HG02943 (cell line): Measurements from ENCODE around the gene MBP.
"Not testable (repeated sequence)": the region's sequence is repeated elsewhere in the genome, so short reads cannot be mapped to it uniquely, and the experiment has no call there.

Experiments
- ATAC-seq: cut with Tn5 transposase; IDR thresholded peaks from one replicate; pipeline ENCODE4 v1.9.1; 2021; ENCODE audit warnings: mild to moderate bottlenecking, low read depth, moderate library complexity; ENCODE audit not compliant: unreplicated experiment

Gene MBP

DNA sequence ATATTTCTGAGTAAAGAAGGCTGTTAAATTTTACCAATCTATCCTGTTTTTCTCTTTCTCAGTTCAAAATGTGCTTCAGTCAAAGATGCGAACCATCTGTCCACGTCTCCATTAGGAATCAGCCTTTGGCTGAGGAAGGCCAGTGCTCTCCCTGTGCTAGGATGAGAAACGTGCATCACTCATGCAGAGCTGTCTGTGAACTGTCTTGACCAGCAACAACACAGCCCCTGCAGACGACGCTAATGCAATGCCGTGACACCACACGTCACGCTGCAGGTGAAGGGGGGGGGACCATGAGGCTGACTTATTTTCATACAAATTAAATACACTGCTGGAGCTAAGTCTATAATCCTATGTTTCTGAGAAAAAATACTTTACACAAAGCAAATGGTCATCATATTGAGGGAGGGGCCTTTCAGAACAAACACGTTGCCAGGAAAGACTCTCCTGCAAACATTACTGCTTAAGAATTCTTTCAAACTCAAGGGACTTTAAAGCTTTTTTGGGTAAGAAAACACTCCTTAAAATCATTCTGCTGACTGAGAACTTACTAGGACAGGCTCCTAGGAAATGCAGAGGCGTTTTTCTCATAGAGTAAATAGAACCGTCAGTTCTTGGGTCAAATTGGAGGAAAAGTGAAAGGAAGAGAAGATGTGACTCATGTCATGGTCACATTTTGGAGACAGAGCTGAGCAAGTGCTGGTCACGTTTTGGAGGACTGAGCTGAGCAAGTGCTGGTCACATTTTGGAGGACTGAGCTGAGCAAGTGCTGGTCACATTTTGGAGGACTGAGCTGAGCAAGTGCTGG, 97.0 kb downstream of the MBP start:
- no peak for ATAC-seq

DNA sequence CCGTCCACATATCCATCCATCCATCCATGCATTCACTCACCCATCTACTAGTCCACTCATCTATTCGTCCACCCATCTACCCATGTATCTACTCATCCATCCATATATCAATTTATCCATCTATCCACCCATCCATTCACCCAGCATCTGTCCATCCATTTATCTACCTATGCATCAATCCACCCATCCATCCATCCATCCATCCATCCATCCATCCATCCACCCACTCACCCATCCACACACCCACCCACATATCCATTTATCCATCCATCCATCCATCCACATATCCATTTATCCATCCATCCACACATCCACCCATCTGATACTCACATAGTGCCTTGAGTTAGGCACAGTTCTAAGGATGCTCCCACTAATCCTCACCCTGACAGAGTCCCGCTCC, 99.0 kb downstream of the MBP start:
- no peak for ATAC-seq

DNA sequence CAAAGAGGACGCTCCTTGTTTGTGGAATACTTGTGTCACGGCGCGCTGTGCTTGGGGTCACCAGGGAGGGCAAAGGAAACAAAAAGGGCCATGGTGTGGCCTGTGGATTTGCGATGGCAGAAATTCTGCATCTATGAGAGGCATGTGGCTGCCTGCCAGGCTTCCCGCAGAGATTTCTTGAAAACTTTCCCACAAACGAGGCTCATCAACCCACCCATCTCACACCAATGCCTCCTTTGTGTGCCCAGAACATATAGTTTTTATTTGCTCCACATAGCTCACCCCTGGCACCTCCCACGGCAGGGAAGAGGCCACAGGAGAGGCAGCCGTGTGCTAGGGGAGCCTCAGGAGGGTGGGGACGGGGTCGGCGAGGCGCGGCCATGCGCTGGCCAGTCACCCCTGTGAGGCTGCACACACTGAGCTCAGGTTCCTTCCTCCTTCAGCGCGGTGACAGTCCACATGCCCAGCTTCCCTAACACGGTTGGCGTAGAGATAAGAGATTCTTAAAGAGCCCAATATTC, 100.3 kb downstream of the MBP start:
- no peak for ATAC-seq

DNA sequence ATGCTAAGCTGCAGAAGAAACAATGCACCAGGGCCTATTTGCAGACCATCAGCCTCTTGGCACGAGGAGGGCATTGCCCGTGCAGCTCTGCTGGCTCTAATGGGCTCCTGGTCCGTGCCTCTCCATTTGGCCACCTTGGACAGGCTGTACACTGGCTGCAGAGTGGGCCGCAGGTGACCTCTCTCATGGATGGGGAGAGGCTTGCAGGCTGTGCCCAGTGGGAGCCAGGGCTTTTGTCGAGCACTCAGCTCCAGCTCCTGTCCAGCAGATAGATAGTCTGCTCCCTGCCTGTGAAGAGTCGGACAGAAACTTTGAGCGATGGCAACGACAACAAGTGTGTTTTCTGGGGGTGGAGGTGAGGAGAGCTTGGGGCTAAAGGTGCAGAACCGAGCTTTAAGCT, 100.9 kb downstream of the MBP start:
- no peak for ATAC-seq

DNA sequence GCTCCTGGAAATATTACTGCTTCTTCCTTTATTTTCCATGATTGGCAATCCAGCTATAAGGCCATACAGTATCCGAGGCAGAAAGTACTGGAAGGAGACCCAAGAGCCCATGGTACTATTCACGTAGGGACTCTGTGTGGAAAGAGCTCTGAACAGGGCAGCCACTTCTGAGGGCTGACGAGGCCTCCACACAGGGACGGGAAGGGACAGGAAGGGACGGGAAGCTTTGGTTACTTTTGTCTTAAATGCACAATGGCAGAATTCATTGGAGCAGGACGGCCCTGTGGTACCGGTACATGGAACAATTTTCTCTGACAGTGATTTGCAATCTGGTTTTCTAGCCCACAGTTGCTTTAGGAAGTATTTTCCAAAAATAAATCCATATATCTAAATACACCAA, 102.4 kb downstream of the MBP start:
- ATAC-seq, result no peak

DNA sequence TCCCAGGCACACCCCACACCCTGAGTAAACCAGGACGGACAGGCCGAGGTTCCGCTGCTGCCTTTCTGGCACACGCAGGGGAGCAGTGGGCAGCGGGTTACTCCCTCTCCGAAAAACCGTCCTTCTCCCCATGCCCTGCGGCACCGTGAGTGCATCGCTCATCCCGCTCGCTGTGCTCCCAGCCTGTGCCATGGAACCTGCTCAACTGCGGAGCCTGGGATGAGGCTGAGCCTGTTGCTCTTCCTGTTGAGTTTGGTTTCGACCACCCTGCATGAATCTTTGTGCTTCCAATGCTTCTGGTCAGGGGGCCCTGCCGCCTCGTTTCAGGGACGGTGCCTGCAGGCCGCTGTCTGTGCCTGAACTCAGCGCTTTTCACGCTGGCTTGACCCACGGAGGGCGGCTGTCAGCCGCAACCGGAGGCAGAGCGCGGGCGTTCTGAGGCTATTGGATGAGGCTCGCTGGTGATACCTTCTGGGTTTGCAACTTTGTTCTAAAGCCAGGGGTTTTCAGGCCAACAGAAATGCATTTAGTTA, 106.7 kb downstream of the MBP start:
- ATAC-seq, result no peak

DNA sequence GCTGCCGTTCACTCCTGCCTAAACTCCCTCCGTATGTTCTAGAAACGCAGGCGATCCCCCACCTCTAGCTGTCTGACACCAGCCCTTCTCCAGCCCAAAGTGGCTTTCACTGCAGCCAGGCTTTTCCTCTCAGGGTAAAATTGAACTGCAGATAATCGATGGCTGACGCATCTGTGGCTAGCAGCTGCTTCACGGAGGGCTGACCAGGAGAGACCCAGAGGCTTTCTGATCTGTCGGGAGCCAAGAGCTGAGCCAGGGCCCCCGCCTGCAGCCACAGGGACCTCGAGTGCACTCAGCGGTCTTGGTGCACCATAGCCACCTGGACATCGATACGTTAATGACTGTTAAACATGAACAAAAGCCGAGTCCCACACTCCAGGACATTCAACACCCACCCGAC, 107.5 kb downstream of the MBP start:
- no peak for ATAC-seq

DNA sequence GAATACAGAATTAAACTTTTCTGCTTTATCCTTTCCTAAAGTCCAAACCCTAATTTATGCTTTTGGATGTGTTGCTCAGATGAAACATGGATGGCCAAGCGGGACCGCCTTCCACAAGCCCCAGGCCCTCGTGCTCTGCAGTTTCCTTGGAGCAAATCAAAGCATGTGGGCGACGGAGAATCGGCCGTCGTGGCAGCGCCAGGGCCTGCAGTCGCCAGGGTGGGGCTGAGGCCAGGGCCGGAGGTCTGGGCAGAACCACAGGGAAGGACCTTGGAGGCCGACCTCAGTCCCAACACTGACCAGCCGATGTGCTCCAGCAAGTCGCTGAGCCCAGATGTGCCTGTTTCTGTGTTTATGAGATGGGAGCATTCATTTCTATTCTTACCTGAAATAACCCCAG, 108.1 kb downstream of the MBP start:
- no peak for ATAC-seq

DNA sequence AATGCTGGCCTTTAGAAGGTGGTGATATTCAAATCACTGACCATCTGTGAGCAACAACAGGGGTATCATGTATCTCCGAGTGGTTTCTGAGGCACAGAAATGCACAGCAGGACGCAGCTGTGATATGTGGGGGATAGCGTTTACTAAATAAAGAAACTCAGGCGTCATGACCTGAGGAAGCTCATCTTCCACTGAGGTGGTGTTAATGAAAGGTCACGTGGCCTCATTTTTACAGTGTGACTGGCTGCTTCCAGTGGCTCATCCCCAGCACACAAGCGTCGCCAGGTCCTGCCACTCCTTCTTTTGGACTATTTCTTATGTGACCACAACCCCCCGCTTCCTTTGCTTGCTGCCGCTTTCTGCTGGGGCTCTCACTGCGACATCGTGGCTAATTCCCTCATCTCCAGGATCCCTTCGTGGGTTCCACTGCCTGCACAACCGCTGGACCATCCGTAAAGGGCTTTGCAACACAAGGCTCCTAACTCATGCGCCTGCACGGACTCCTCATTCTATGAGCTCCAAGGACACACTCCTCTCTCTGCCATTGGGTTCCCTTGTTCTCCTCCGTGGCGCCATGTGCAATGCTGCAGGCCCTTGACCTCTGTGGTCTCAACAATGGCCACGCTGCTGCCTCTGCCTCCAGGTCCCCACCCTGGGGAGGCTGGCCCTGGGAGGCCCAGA, 109.3 kb downstream of the MBP start:
- ATAC-seq, result no peak

DNA sequence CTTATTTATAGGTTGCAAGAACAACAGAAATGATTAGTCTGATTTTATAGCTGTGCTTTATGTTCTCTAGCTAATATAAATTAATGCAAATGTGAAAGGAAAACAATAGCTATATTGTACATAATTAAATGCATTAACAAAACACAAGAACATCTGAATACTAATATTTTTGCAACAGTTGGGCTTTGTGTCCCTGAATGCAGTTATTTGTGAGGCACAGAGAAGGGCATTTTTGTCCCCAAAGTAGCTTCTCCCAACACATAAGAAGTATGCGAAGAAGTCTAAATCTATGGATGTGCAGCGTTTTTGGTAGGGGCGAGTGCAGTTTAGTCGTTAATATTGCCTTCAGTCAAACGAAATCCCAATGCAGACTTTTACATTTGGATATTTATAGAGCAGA, 110.0 kb downstream of the MBP start:
- ATAC-seq, result no peak

DNA sequence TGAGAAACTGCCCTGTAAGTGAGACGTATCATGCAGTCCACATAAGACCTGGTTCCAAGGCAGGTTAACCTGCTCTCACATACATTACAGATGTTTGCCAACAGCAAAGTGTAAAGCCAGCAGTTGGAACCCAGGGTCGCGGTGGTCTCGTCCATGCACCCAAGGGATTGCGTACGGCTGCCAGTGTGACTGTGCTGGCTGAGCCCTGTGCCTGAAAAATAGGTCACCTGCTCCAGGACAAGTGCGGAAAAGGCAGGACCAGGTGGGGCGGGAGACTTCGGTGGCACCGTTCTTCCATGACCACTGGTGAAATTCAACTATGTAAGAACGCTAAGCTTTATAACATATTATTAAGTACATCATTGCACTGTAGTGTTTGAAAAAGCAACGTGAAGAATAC, 110.5 kb downstream of the MBP start:
- ATAC-seq, result no peak

DNA sequence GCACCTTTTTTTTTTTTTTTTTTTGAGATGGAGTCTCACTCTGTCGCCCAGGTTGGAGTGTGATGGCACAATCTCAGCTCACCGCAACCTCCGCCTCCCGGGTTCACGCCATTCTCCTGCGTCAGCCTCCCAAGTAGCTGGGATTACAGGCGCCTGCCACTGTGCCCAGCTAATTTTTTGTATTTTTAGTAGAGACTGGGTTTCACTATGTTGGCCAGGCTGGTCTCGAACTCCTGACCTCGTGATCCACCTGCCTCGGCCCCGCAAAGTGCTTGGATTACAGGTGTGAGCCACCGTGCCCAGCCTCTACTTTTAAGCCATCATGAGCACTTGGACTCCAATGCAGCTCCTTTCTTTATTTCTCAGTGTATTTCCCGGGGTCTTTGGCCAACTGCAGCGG, 111.1 kb downstream of the MBP start:
- not testable (repeated sequence) for ATAC-seq

DNA sequence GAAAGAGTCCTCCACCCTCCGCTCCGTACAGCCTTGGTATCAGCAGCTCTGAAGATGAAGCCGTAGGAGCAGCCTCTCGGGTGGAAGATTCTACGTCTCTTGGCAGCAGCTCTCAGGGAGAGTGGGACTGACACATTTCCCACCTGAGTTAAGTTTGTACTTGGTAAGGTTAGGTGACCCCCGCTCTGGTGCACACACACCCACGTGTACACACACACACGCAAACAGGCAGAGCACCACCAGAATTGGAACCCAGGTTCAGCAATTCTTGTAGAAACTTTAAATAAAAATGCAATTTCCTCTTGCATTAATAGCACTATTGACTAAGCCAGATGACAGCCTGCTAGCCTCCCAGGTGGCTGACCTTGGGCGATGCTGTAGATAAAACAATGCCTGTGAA, 111.5 kb downstream of the MBP start:
- ATAC-seq, result no peak

DNA sequence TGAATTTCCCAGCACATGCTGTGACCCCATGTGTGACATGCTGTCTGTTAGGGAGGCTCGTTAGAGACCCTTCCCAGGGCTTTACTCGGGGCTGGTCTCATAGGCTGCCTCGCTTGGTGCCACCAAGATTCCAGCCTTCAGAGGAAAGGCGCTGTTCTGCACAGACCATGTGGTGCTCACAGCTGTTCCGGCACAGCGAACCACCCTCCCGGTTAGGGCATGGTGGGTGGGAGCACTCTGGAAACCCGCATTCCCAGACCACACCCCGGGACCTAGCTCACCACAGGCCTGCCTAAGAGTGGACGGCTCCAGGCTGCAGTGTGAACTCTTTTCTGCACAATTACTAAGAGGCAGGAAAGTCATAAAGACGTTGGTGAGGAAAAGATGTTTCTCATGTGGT, 112.0 kb downstream of the MBP start:
- ATAC-seq, result no peak

DNA sequence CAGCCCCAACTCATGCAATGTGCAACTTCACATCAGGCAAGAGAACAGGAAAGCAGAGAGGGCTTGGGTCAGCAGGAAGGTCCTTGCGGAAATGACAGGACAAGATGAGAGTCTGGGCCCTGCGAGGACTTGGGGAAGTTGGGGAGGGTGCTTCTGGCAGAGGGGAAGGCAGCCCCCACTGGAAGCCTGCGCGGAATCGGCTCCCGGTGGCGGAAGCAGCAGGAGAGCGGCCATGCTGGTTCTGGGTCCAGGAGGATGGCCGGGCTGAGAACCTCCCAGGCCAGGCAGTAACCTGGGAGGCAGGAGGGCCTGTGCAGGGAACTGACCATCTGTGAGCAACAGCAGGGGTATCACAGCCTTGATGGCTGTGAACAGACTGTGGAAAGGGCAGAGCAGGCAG, 112.9 kb downstream of the MBP start:
- no peak for ATAC-seq

DNA sequence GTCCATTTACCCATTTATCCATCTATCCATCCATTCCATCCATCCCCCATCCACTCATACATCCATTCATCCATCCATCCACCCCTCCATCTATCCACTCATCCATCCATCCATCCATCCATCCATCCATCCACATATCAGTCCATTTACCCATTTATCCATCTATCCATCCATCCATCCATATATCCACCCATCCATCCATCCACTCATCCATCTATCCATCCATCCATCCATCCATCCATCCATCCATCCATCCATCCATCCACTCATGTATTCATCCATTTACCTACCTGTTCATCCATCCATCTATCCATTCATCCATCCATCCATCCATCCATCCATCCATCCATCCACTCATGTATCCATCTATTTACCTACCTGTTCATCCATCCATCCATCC, 113.9 kb downstream of the MBP start:
- not testable (repeated sequence) for ATAC-seq

DNA sequence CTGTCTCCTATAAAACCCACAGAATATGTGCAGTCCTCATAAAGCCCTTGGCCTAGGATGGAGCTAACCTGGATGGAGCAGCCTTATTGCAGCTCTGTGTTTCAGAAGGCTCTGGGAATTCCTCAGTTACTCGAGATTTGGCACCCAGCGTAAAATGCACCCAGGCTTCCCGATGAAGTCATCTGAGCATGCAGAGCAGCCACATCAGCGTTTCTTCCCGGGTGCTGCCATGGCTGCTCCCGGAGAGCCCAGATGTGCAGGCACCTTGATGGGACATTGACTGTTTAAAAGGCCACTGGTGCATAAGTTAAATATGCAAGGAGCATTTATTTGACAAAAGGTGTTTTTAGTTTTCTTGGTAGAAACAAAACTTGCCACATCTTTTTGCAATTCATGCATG, 115.2 kb downstream of the MBP start:
- ATAC-seq, result no peak

DNA sequence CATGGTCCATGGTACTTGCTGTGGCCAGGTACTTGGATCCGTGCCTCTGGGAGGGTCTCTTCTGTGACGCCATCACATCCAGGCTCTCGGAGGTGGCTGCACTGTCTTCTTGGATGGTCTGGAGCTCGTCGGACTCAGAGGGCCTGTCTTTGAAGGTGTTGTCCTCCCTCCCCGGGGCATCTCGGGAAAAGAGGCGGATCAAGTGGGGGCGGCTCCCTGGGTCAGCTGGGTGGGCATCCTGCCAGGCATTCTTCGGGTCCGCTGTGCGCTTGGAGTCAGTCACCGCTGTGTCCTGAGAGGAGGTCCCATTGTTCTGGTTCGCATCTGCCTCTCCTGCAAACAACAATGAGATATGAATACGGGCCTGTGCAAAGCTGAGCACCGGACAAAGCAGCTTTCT, 115.6 kb downstream of the MBP start:
- ATAC-seq, result no peak

DNA sequence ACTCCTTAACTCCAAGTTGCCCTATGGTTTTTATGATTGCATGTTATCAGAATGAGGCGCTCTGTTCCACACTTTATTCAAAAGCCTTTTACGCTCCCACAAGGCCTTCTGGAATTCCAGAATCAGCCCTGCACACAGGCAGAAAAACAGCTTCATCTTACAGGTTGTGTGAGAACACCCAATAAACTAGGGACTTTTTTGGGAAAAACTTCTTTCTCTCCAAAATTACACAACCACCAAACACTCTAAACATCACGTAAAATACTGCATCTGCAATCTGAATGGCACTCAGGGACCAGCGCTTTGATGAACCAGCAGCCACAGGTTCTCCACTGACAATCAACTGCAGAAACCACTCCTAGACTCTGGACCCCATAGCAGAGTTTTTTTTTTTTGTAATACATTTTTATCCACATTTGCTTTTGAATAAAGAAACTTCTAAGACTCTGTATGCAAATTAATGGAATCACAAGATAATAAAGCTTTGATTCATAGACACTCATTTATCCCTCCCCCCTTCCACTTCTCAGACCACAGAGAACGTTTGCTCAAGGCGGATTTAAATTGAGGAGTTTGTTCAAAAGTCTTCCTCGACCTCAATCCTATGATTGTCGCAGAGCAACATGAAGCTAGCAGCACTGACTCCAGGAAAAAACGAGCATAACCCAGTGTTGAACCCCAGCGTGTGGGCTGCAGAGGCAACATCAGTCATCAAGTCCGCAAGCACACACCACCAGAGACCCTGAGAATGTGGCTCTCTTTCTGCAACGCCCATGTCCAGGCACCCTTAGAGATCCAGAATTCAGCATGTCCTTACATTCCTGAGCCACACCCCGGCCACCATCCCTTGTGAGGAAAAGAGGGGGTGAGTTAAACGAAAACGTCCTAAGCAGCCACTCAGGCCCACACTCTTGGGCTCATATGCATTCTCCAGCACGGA, 116.5 kb downstream of the MBP start:
- no peak for ATAC-seq

DNA sequence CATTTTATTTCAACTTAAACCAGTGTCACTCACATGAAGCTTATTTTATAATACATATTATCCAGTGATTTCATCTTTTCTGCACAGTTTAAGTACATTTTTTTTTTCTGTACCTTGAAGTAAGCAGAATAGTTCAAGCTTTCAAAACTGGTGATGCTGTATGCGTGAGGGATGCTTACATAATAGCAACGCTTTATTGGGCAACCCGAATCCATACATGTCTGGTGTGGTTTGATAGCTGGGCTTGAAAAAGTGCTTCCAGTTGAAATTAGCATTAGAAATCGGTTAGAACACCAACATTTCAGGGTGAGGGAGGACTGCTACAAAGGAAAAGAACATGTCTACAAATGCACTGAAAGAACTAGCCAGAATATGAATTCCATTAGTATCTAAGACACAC, 117.4 kb downstream of the MBP start:
- ATAC-seq, result no peak

DNA sequence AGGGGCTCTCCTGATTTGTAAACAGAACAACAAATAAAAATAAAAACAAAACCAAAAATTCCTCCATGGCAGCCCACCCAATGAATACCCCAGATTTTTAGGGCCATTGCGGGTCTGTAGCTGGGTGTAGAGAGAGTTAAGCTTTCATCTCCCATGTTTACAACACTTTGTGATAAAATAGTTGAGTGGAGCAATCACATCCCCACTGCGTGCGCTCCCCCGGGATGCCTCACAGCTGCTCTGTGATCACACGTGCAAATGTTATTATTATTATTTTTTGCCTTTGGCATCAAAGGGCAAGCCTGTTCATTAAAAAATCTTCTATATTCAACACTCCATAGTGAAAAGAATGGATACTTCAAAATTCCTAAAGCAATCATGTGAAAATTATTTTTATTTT, 118.0 kb downstream of the MBP start:
- ATAC-seq, result no peak
